ENCODE results near the gene ATG7.

- TF ChIP-seq CTCF (IDR thresholded peaks at IDR 0.05; ENCODE audit: low read length) (no peak), EZH2 (optimal IDR thresholded peaks at IDR 0.05; ENCODE audit: low read depth, low read length) (no peak)
Observed at GRCh38 chr3:11591391-11592282, 319.4 kb downstream of the ATG7 start.

Data from MM.1S (cell line).